K562 (cell line): Measurements from ENCODE around the gene ORAI2. TPM values are rescaled to one million over a fixed set of nuclear protein-coding genes. Genes with fewer than 3 reads are reported as not detected.

Experiments
- CREB1 ChIP-seq, 2 experiments: sonication (generic) in 1 of 2; formaldehyde crosslinking in 1 of 2; IDR thresholded peaks; 2 replicates each; pipeline versions ENCODE4 v1.6.1 to v1.8.0; 2012 to 2022; ENCODE audit warnings: inconsistent platforms in 1 of 2, mild to moderate bottlenecking in 1 of 2, missing genetic modification reagents in 1 of 2, moderate library complexity in 1 of 2
- EGR1 ChIP-seq: fragments of 450-650 bp; conservative IDR thresholded peaks from 2 replicates; pipeline ENCODE4 v1.6.1; 2017; ENCODE audit warnings: mild to moderate bottlenecking
- FOSL1 ChIP-seq: fragments of 200-800 bp; sonication (Bioruptor generic); conservative IDR thresholded peaks from 2 replicates; pipeline ENCODE4 v1.6.1; 2016; ENCODE audit warnings: missing genetic modification characterization, missing compliant biosample characterization
- HDAC2 ChIP-seq: fragments of 450-650 bp; IDR thresholded peaks from 2 replicates; pipeline ENCODE4 v1.6.1; 2016; ENCODE audit warnings: mild to moderate bottlenecking
- KDM1A ChIP-seq, 2 experiments: fragments of 450-650 bp; IDR thresholded peaks; 2 replicates each; pipeline ENCODE4 v1.6.1; 2016; ENCODE audit warnings: mild to moderate bottlenecking in 2 of 2
- MAZ ChIP-seq, 2 experiments: fragments of 450-650 bp in 1 of 2; sonication (generic) in 1 of 2; formaldehyde crosslinking; IDR thresholded peaks in 1 of 2; conservative IDR thresholded peaks in 1 of 2; 2 replicates each; pipeline versions ENCODE4 v1.4.0 to v1.5.0; 2020; ENCODE audit warnings: mild to moderate bottlenecking in 1 of 2, missing genetic modification reagents in 1 of 2
- MYC ChIP-seq, 2 experiments: fragments of 250-450 bp in 1 of 2; sonication (Bioruptor Pico) in 1 of 2; IDR thresholded peaks; 2 replicates each; pipeline versions ENCODE4 v1.5.1 to v1.6.1; 2012 to 2021; ENCODE audit warnings: low read depth in 2 of 2, borderline replicate concordance in 1 of 2, improper control_type of control experiment in 1 of 2, low read length in 1 of 2, mild to moderate bottlenecking in 1 of 2, moderate library complexity in 1 of 2
- POU5F1 ChIP-seq: fragments of 150-350 bp; IDR thresholded peaks from 2 replicates; pipeline ENCODE4 v1.6.1; 2014; ENCODE audit warnings: borderline replicate concordance, low read length, low read depth, mild to moderate bottlenecking; ENCODE audit not compliant: partially characterized antibody
- SMAD1 ChIP-seq: fragments of 150-350 bp; IDR thresholded peaks from 2 replicates; pipeline ENCODE4 v1.6.1; 2014; ENCODE audit warnings: low read length, low read depth; ENCODE audit not compliant: partially characterized antibody
- SMARCA4 ChIP-seq: fragments of 450-650 bp; IDR thresholded peaks from 2 replicates; pipeline ENCODE4 v1.6.1; 2016
- SPI1 ChIP-seq: IDR thresholded peaks from 2 replicates; pipeline ENCODE4 v1.6.1; 2011; ENCODE audit warnings: low read depth, low read length, control low read depth, borderline replicate concordance
- SRSF3 ChIP-seq: fragments of 200-400 bp; formaldehyde crosslinking; IDR thresholded peaks from 2 replicates; pipeline ENCODE4 v1.6.1; 2016; ENCODE audit warnings: mild to moderate bottlenecking, low read length, moderate library complexity; ENCODE audit not compliant: insufficient read depth
- ZSCAN32 ChIP-seq: fragments of 450-650 bp; formaldehyde crosslinking; IDR thresholded peaks from 2 replicates; pipeline ENCODE4 v1.4.0; 2020; ENCODE audit warnings: mild to moderate bottlenecking, moderate library complexity
- polyA plus RNA-seq, 8 experiments: library from polyadenylated mRNA; depleted of rRNA in 4 of 8; stranded (reverse) in 5 of 8; unstranded in 3 of 8; fragments of >200 nt; fragmentation: Nextera tagmentation in 2 of 8; fragmentation: Illumina TruSeq in 1 of 8; extraction: Ambion mirVana in 2 of 8; extraction: Trizol in 1 of 8; gene quantifications; 2 replicates each; pipeline versions ENCODE4 v1.2.1 to v1.2.3, GENCODE V29; 2011 to 2014; ENCODE audit warnings: inconsistent platforms in 1 of 8, missing spikeins in 1 of 8
- total RNA-seq, 7 experiments: library from RNA; depleted of rRNA in 6 of 7; stranded (reverse); fragments of >200 nt in 6 of 7; fragmentation: Illumina TruSeq in 2 of 7; extraction: Trizol in 2 of 7; gene quantifications; 2 replicates each; pipeline versions ENCODE4 v1.2.1 to v1.2.3, GENCODE V29; 2011 to 2021; ENCODE audit warnings: low replicate concordance in 1 of 7
- TF ChIP-seq, protein P1 (sequence below): fragments of 250-450 bp; sonication (Bioruptor Pico); IDR thresholded peaks from 2 replicates; pipeline ENCODE4 v1.4.0; 2020
- TF ChIP-seq, protein P2 (sequence below): sonication (generic); formaldehyde crosslinking; IDR thresholded peaks from 2 replicates; pipeline ENCODE4 v1.8.1; 2022; ENCODE audit warnings: missing genetic modification reagents
- TF ChIP-seq, protein P3 (sequence below): sonication (generic); formaldehyde crosslinking; IDR thresholded peaks from 2 replicates; pipeline ENCODE4 v1.9.0; 2022; ENCODE audit warnings: mild to moderate bottlenecking, missing genetic modification reagents
- TF ChIP-seq, protein P4 (sequence below): fragments of 450-650 bp; IDR thresholded peaks from 2 replicates; pipeline ENCODE4 v1.6.1; 2016; ENCODE audit warnings: borderline replicate concordance

ORAI2 gene
- total and polyA plus RNA-seq, 9 of the 15 experiments (the other 6 are each of a cell fraction or from before 2014, with no cell fraction given) = 1.1 to 27.7 (median 9.2) TPM

DNA sequence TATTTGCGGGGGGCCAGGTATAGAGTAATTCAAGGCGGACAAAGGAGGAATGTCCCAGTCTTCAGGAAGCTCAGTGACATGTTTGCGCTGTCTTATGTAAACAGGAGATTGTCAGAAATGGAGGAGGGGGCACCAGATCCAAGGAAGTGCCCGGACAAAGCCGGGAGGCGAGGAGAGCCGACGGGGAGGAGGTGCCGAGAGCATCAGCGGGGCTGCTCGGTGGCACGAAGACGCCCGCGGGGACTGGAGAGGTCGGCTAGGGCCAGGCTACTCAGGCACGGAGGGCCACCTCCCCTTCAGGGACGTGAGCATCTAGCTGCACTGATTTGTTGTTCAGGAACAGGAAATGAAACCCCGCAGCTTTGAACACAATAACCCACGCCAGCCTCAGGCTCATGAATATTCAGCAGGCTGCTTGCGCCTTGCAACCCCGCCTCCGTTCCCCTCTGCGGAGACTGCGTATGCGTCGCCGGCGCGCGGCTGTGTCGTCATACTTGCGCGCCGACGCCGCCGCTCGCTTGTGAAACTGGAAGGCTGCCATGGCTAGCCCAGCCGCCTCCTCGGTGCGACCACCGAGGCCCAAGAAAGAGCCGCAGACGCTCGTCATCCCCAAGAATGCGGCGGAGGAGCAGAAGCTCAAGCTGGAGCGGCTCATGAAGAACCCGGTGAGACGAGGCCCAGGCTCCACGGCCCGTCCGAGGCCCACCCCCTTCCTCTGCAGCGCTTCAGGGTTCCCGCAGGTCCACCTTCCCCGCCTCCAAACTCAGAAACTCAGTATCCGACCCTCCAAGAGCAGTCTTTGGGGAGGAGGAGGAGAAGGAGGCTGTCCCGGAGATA is 37.3 kb upstream of the ORAI2 start, which contains the start of gene PRKRIP1 (continued):
- TF ChIP-seq, protein P1, sequence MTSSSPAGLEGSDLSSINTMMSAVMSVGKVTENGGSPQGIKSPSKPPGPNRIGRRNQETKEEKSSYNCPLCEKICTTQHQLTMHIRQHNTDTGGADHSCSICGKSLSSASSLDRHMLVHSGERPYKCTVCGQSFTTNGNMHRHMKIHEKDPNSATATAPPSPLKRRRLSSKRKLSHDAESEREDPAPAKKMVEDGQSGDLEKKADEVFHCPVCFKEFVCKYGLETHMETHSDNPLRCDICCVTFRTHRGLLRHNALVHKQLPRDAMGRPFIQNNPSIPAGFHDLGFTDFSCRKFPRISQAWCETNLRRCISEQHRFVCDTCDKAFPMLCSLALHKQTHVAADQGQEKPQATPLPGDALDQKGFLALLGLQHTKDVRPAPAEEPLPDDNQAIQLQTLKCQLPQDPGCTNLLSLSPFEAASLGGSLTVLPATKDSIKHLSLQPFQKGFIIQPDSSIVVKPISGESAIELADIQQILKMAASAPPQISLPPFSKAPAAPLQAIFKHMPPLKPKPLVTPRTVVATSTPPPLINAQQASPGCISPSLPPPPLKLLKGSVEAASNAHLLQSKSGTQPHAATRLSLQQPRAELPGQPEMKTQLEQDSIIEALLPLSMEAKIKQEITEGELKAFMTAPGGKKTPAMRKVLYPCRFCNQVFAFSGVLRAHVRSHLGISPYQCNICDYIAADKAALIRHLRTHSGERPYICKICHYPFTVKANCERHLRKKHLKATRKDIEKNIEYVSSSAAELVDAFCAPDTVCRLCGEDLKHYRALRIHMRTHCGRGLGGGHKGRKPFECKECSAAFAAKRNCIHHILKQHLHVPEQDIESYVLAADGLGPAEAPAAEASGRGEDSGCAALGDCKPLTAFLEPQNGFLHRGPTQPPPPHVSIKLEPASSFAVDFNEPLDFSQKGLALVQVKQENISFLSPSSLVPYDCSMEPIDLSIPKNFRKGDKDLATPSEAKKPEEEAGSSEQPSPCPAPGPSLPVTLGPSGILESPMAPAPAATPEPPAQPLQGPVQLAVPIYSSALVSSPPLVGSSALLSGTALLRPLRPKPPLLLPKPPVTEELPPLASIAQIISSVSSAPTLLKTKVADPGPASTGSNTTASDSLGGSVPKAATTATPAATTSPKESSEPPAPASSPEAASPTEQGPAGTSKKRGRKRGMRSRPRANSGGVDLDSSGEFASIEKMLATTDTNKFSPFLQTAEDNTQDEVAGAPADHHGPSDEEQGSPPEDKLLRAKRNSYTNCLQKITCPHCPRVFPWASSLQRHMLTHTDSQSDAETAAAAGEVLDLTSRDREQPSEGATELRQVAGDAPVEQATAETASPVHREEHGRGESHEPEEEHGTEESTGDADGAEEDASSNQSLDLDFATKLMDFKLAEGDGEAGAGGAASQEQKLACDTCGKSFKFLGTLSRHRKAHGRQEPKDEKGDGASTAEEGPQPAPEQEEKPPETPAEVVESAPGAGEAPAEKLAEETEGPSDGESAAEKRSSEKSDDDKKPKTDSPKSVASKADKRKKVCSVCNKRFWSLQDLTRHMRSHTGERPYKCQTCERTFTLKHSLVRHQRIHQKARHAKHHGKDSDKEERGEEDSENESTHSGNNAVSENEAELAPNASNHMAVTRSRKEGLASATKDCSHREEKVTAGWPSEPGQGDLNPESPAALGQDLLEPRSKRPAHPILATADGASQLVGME (CRISPR knock-in tag) = no peak
- TF ChIP-seq SPI1 = 0 out of 2 replicates have a peak, but pooled peaks have one; percentile 1
- TF ChIP-seq FOSL1 = no peak
- TF ChIP-seq SMAD1 = peak; percentile 48
- peak; percentile 66; the same call in 1 of the 2 replicates for TF ChIP-seq MYC (IDR thresholded peaks at IDR 0.05; ENCODE audit: low read depth, low read length)
- TF ChIP-seq MYC (CRISPR knock-in tag; IDR thresholded peaks at IDR 0.05; ENCODE audit: borderline replicate concordance, low read depth) = peak; percentile 73; the same call in 1 of the 2 replicates
- peak; percentile 98 for TF ChIP-seq CREB1 (IDR thresholded peaks at IDR 0.05)
- TF ChIP-seq CREB1 (CRISPR knock-in tag; IDR thresholded peaks at IDR 0.05) = peak; percentile 98
- peak; percentile 49 for TF ChIP-seq POU5F1
- peak; percentile 39 to 57; a peak in 2 of 4 replicates for TF ChIP-seq KDM1A (IDR thresholded peaks at IDR 0.05)
- TF ChIP-seq MAZ (CRISPR knock-in tag; conservative IDR thresholded peaks at IDR 0.05 in 1 of 2, IDR thresholded peaks at IDR 0.05 in 1 of 2) = peak; percentile 73 to 78
- TF ChIP-seq SMARCA4 = no peak
- TF ChIP-seq ZSCAN32 = no peak
- 0 out of 2 replicates have a peak, but pooled peaks have one; percentile 24 for TF ChIP-seq HDAC2
- TF ChIP-seq, protein P2, sequence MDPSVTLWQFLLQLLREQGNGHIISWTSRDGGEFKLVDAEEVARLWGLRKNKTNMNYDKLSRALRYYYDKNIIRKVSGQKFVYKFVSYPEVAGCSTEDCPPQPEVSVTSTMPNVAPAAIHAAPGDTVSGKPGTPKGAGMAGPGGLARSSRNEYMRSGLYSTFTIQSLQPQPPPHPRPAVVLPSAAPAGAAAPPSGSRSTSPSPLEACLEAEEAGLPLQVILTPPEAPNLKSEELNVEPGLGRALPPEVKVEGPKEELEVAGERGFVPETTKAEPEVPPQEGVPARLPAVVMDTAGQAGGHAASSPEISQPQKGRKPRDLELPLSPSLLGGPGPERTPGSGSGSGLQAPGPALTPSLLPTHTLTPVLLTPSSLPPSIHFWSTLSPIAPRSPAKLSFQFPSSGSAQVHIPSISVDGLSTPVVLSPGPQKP (CRISPR knock-in tag) = no peak
- TF ChIP-seq EGR1 = 0 out of 2 replicates have a peak, but pooled peaks have one; percentile 27
- TF ChIP-seq, protein P3, sequence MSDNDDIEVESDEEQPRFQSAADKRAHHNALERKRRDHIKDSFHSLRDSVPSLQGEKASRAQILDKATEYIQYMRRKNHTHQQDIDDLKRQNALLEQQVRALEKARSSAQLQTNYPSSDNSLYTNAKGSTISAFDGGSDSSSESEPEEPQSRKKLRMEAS (CRISPR knock-in tag) = peak; percentile 45
- no peak for TF ChIP-seq SRSF3
- TF ChIP-seq, protein P4, sequence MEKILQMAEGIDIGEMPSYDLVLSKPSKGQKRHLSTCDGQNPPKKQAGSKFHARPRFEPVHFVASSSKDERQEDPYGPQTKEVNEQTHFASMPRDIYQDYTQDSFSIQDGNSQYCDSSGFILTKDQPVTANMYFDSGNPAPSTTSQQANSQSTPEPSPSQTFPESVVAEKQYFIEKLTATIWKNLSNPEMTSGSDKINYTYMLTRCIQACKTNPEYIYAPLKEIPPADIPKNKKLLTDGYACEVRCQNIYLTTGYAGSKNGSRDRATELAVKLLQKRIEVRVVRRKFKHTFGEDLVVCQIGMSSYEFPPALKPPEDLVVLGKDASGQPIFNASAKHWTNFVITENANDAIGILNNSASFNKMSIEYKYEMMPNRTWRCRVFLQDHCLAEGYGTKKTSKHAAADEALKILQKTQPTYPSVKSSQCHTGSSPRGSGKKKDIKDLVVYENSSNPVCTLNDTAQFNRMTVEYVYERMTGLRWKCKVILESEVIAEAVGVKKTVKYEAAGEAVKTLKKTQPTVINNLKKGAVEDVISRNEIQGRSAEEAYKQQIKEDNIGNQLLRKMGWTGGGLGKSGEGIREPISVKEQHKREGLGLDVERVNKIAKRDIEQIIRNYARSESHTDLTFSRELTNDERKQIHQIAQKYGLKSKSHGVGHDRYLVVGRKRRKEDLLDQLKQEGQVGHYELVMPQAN = peak; percentile 87
